Prostate gland (tissue), 2 donors: ENCODE data around the gene AKT1S1. TPM values are rescaled to one million over a fixed set of nuclear protein-coding genes. Genes with fewer than 3 reads are reported as not detected.
A peak's percentile ranks its signal among the peaks of the same experiment; 100 is the strongest.

Experiments used
- DNase-seq: peaks from one replicate; pipeline ENCODE4 v3.0.0-alpha.2; 2019; ENCODE audit warnings: low spot score
- H3K27ac ChIP-seq, 2 donors: fragments of 200-600 bp; sonication (generic); 2 replicates each; pipeline ENCODE4 v1.5.1; 2017 to 2019
- H3K27me3 ChIP-seq: fragments of 200-600 bp; sonication (generic); replicated peaks from 2 replicates; pipeline ENCODE4 v1.5.1; 2019; ENCODE audit not compliant: insufficient read depth
- H3K36me3 ChIP-seq, 2 donors: fragments of 200-600 bp; sonication (generic); 1 replicate in 1 of 2; 2 replicates in 1 of 2; pipeline versions ENCODE4 v1.5.1 to v1.8.1; 2017 to 2019
- H3K4me1 ChIP-seq: fragments of 200-600 bp; sonication (generic); replicated peaks from 2 replicates; pipeline ENCODE4 v1.5.1; 2019
- H3K4me3 ChIP-seq, 2 donors: fragments of 200-600 bp; sonication (generic); 2 replicates each; pipeline ENCODE4 v1.5.1; 2017 to 2019
- H3K9me3 ChIP-seq: fragments of 200-600 bp; sonication (generic); 2 replicates; pipeline ENCODE4 v1.5.1; 2017
- POLR2A ChIP-seq: fragments of 450-650 bp; IDR thresholded peaks from one replicate; pipeline ENCODE4 v1.6.1; 2016; ENCODE audit warnings: antibody characterized with exemption, mild to moderate bottlenecking
- POLR2AphosphoS5 ChIP-seq: sonication (generic); formaldehyde crosslinking; IDR thresholded peaks from one replicate; pipeline ENCODE4 v1.6.1; 2017; ENCODE audit warnings: antibody characterized with exemption
- WGBS: methylation state at CpG from one replicate; pipeline ENCODE4 v1.1.5; 2018; 5-methylcytosine and 5-hydroxymethylcytosine counted together
- intact Hi-C: fragments of 100-400 bp; cut with DNase I; formaldehyde crosslinking; loops from one replicate; pipeline ENCODE4 v1.14.2; 2022
- total RNA-seq, 2 donors: library from RNA; depleted of rRNA; stranded (reverse); fragments of >200 nt; gene quantifications; one replicate each; pipeline ENCODE4 v1.1.0, GENCODE V29; 2016
- TF ChIP-seq, protein P1 (sequence below), 4 experiments: fragments of 200-600 bp in 2 of 4; fragments of 450-650 bp in 2 of 4; sonication (generic) in 2 of 4; IDR thresholded peaks; 1 replicate in 3 of 4; 2 replicates in 1 of 4; pipeline ENCODE4 v1.5.1; 2016 to 2019; ENCODE audit warnings: antibody characterized with exemption in 4 of 4, mild to moderate bottlenecking in 2 of 4, moderate library complexity in 2 of 4

The AKT1S1 gene
- total RNA-seq, 2 donors from 2014 or later = 27.6 to 30.2 TPM

GRCh38 chr19:49853852-49854377 lies 23.2 kb downstream of the AKT1S1 start:
- intact Hi-C loops = loop anchor here (5.0 kb wide), 1 partner anchor 37 kb away; the partner anchor contains the start of gene MED25
- TF ChIP-seq POLR2AphosphoS5 (no peak), POLR2A (no peak)
- TF ChIP-seq, protein P1, sequence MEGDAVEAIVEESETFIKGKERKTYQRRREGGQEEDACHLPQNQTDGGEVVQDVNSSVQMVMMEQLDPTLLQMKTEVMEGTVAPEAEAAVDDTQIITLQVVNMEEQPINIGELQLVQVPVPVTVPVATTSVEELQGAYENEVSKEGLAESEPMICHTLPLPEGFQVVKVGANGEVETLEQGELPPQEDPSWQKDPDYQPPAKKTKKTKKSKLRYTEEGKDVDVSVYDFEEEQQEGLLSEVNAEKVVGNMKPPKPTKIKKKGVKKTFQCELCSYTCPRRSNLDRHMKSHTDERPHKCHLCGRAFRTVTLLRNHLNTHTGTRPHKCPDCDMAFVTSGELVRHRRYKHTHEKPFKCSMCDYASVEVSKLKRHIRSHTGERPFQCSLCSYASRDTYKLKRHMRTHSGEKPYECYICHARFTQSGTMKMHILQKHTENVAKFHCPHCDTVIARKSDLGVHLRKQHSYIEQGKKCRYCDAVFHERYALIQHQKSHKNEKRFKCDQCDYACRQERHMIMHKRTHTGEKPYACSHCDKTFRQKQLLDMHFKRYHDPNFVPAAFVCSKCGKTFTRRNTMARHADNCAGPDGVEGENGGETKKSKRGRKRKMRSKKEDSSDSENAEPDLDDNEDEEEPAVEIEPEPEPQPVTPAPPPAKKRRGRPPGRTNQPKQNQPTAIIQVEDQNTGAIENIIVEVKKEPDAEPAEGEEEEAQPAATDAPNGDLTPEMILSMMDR (IDR thresholded peaks at IDR 0.05) = no peak
- 81% methylated on average over 10 of the region's 10 CpGs for WGBS
- Histone ChIP-seq H3K36me3 (peaks cover 2 to 32% of the 10 kb centered on the region in 2 donors), H3K27me3 (no peaks in the 10 kb centered on the region), H3K4me3 (no peak overlapping the region), H3K9me3 (no peaks in the 10 kb centered on the region), H3K4me1 (no peaks in the 10 kb centered on the region), H3K27ac (peak overlapping the region in 1 of 2 donors; percentile 40)
- no peak for DNase-seq

DNA sequence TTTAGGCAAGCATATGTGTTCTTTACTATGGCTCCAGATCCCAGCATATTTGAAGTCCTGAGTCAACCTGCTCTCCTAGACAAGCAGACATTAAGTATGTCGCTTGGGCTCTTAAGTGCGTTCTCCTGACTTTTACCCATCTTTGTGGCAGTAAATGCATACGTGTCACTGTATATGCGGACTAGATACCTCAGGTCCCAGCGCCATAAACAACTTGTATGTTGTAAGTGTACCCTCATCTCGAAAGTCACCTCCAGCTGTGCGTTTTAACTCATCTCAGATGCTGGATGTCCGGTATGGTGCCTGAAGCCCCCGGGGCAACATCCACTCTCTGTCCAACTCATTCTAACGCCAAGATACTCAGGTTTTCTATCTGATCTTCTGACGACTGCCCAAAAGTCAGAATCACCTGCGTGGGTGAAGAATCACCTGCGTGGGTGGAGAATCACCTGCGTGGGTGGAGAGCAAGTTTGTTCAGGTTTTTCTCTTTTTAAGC lies 24.5 kb downstream of the AKT1S1 start:
- H3K4me3 ChIP-seq = peak overlapping the region; percentile 62 to 91
- H3K4me1 ChIP-seq = no peaks in the 10 kb centered on the region
- peak overlapping the region; percentile 99 to 100 for H3K27ac ChIP-seq
- no peaks in the 10 kb centered on the region for H3K9me3 ChIP-seq
- no peak for DNase-seq
- H3K27me3 ChIP-seq = no peaks in the 10 kb centered on the region
- peaks cover 2 to 24% of the 10 kb centered on the region in 2 donors for H3K36me3 ChIP-seq
- WGBS = 48% methylated on average over 14 of the region's 14 CpGs
- intact Hi-C loops = loop anchor here (5.0 kb wide), 1 partner anchor 35 kb away; the partner anchor contains the start of gene MED25
- TF ChIP-seq, protein P1 (IDR thresholded peaks at IDR 0.05) = no peak
- no peak for TF ChIP-seq POLR2AphosphoS5
- no peak for TF ChIP-seq POLR2A

DNA sequence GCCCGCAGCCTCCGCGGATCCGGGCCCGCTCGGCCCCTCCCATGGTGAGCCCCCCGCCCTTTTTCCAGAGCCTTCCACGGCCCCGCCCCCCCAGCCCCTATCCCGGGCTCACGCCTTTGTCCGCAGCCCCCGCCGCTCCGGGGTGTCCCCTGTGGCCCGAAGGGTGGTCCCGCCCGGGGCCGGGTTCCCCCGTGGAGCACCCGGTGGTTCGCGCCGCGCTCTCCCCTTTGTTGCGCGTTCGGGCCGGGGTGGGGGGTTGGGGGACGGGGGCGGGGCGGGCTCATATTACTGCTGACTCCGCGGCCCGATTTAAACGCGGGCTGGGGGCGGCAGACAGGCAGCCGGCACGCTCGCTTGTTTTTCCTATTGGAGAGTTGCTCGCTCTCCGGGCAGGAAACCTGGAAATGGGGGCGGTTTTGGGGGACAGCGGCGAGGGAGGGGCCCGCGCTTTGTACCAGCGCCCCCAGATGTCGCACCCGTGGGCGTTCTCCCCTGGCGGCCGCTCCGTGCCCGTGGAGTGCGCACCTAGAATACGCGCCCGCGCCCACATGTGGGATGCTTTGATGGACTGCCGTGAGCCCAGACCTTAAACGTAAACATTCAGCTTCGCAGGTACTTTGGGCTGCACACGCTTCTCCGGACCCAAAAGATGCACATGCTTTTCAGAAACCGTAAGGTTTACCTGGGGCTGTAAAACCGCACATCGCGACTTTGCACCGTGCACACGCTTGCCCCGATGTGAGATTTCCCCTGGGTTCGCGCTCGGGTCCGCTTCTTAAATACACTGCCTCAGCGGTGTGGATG lies 25.5 kb downstream of the AKT1S1 start:
- no peaks in the 10 kb centered on the region for H3K4me1 ChIP-seq
- intact Hi-C loops = loop anchor here (5.0 kb wide), 1 partner anchor 34 kb away; the partner anchor contains the start of gene MED25
- no peaks in the 10 kb centered on the region for H3K27me3 ChIP-seq
- peaks cover 0 to 14% of the 10 kb centered on the region in 2 donors for H3K36me3 ChIP-seq
- peak overlapping the region; percentile 99 to 100 for H3K27ac ChIP-seq
- H3K4me3 ChIP-seq = peak overlapping the region; percentile 62 to 91
- TF ChIP-seq POLR2A (no peak), POLR2AphosphoS5 (no peak)
- TF ChIP-seq, protein P1 (IDR thresholded peaks at IDR 0.05) = no peak
- no peak for DNase-seq
- H3K9me3 ChIP-seq = no peaks in the 10 kb centered on the region
- 2% methylated on average over 54 of the region's 78 CpGs for WGBS

GRCh38 chr19:49850487-49851342 lies 26.4 kb downstream of the AKT1S1 start, which contains the start of gene PTOV1:
TSS of gene PTOV1 (plus strand) at chr19:49851159.
- Histone ChIP-seq H3K36me3 (peaks cover 0 to 9% of the 10 kb centered on the region in 2 donors), H3K27me3 (no peaks in the 10 kb centered on the region), H3K27ac (peak within 1 kb of the TSS; percentile 99 to 100), H3K4me1 (no peaks in the 10 kb centered on the region), H3K9me3 (no peaks in the 10 kb centered on the region), H3K4me3 (peak within 1 kb of the TSS; percentile 62 to 91)
- DNase-seq = peak; percentile 90
- TF ChIP-seq, protein P1 (IDR thresholded peaks at IDR 0.05) = no peak
- TF ChIP-seq POLR2AphosphoS5 (peak; percentile 87), POLR2A (peak; percentile 72)
- WGBS = 2% methylated on average over 55 of the region's 98 CpGs
- intact Hi-C loops = loop anchor here (5.0 kb wide), 1 partner anchor 33 kb away; the partner anchor contains the start of gene MED25
